ENCODE measurements around the gene FBXO15.

The FBXO15 gene

GRCh38 chr18:74153377-74153776 lies 5.7 kb upstream of the FBXO15 start:
- DNase-seq (ENCODE audit: low spot score), result no peak

GRCh38 chr18:74152857-74153256 lies 5.2 kb upstream of the FBXO15 start:
- DNase-seq (ENCODE audit: low spot score), result no peak

- no peak for DNase-seq (ENCODE audit: low spot score)
Measured at GRCh38 chr18:74152270-74152669, 4.6 kb upstream of the FBXO15 start.

- DNase-seq (ENCODE audit: low spot score), result peak; percentile 22
Measured at GRCh38 chr18:74149878-74150277, 2.2 kb upstream of the FBXO15 start.

- peak; percentile 12 for DNase-seq (ENCODE audit: low spot score)
Measured at GRCh38 chr18:74148543-74149070, 973 bp upstream of the FBXO15 start.

- no peak for DNase-seq (ENCODE audit: low spot score)
Measured at GRCh38 chr18:74147491-74147778, 199 bp downstream of the FBXO15 start.

GRCh38 chr18:74146756-74147155 lies 878 bp downstream of the FBXO15 start:
- no peak for DNase-seq (ENCODE audit: low spot score)

- no peak for DNase-seq (ENCODE audit: low spot score)
Measured at GRCh38 chr18:74142252-74142651, 5.4 kb downstream of the FBXO15 start.

GRCh38 chr18:74141667-74142066 lies 6.0 kb downstream of the FBXO15 start:
- no peak for DNase-seq (ENCODE audit: low spot score)

- no peak for DNase-seq (ENCODE audit: low spot score)
Measured at GRCh38 chr18:74140582-74140981, 7.1 kb downstream of the FBXO15 start.

GRCh38 chr18:74139888-74140287 lies 7.7 kb downstream of the FBXO15 start:
- peak; percentile 69 for DNase-seq (ENCODE audit: low spot score)

- no peak for DNase-seq (ENCODE audit: low spot score)
Measured at GRCh38 chr18:74139411-74139810, 8.2 kb downstream of the FBXO15 start.

- no peak for DNase-seq (ENCODE audit: low spot score)
Measured at GRCh38 chr18:74137920-74138538, 9.6 kb downstream of the FBXO15 start.

- no peak for DNase-seq (ENCODE audit: low spot score)
Measured at GRCh38 chr18:74132201-74132600, 15.4 kb downstream of the FBXO15 start.

GRCh38 chr18:74131124-74131523 lies 16.5 kb downstream of the FBXO15 start:
- no peak for DNase-seq (ENCODE audit: low spot score)

- DNase-seq (ENCODE audit: low spot score), result no peak
Measured at GRCh38 chr18:74128159-74128558, 19.5 kb downstream of the FBXO15 start.

- no peak for DNase-seq (ENCODE audit: low spot score)
Measured at GRCh38 chr18:74126684-74127655, 20.7 kb downstream of the FBXO15 start.

- DNase-seq (ENCODE audit: low spot score), result no peak
Measured at GRCh38 chr18:74124642-74125041, 23.0 kb downstream of the FBXO15 start.

- no peak for DNase-seq (ENCODE audit: low spot score)
Measured at GRCh38 chr18:74123200-74123599, 24.4 kb downstream of the FBXO15 start.

- peak; percentile 61 for DNase-seq (ENCODE audit: low spot score)
Measured at GRCh38 chr18:74116633-74117554, 30.7 kb downstream of the FBXO15 start.

- peak; percentile 32 for DNase-seq (ENCODE audit: low spot score)
Measured at GRCh38 chr18:74115046-74115445, 32.6 kb downstream of the FBXO15 start.

- no peak for DNase-seq (ENCODE audit: low spot score)
Measured at GRCh38 chr18:74114116-74114515, 33.5 kb downstream of the FBXO15 start.

All from RKO (cell line).